ENCODE results near the gene NT5C3B. TPM values are rescaled to one million over a fixed set of nuclear protein-coding genes. Genes with fewer than 3 reads are reported as not detected.

The NT5C3B gene
- total RNA-seq = 73.0 and 90.5 TPM in 2 replicates

DNA sequence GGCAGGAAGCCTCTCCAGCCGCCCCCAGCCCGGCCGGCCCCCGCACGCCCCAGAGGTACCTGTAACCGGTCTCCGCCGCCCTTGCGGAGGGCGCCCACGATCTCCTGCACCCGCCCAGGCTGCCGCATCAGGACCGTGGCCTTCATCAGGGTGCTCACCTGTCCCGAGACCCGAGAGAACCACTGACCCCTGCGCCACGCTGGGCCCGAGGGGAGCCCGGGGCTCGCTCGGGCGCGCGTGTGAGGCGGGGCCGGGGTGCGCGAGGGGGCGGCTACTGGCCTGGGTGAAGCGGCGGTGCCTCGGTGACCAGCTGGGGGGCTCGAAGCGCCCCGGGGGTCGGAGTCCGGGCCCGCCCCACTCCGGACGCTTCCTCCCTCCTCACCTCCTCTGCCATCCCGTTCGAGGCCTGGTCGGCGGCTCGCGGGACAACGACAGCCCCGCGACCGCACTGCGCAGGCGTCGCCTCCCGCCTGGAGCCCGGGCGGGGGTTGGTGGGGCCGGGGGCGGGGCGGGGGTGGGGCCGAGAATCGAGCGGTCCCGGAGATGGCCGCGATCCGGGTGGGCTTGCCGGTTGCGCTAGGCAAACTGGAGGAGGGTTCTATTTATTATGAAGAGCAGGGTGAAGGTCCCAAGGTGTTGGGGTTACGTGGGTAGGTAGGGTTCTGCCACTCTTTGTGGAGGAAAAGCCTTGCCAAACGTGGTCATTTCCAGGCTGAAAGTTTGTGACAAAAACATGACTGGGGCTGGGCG lies at the start of gene NT5C3B:
NT5C3B (minus strand) TSS at position 433 of the 750 bp plus-strand sequence; CDS start at position 394, 39 bp downstream.

DNA sequence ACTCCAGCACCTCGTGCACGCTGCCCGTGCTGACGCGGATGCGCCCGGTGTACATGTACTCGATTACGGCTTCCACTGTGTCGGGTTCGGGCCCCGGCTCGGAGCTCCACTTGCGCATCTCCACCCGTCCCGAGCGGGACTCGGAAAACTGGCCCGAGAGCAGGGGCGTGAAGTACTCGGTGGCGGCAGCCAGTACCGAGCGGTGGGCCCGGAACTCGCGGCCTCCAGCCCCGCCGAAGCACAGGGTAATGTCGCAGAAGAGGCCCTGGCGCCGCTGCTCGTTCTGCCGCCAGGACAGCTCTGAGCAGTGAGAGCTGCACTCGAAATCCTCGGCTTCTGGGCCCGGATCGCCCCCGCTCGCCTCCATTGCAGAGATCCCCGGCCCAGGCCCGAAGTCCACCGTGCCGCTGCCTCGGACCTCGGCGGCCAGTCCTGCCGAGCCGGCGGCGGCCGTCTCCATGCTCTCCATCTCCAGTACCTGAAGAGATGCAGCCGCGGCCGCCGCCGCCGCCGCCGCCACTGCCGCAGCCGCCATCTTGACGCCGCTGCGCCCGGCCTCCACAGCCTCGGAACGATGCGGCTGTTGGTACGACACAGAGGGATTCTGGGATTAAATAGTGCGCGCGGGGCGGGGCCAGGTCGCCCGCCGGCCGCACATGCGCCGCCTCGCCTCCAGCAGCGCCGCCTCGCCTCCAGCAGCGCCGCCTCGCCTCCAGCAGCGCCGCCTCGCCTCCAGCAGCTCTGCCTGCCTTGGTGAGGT lies 29.0 kb upstream of the NT5C3B start, which contains the start of gene KLHL11:
KLHL11 (minus strand) TSS at position 588 of the 760 bp plus-strand sequence; CDS start at position 535, 53 bp downstream.

DNA sequence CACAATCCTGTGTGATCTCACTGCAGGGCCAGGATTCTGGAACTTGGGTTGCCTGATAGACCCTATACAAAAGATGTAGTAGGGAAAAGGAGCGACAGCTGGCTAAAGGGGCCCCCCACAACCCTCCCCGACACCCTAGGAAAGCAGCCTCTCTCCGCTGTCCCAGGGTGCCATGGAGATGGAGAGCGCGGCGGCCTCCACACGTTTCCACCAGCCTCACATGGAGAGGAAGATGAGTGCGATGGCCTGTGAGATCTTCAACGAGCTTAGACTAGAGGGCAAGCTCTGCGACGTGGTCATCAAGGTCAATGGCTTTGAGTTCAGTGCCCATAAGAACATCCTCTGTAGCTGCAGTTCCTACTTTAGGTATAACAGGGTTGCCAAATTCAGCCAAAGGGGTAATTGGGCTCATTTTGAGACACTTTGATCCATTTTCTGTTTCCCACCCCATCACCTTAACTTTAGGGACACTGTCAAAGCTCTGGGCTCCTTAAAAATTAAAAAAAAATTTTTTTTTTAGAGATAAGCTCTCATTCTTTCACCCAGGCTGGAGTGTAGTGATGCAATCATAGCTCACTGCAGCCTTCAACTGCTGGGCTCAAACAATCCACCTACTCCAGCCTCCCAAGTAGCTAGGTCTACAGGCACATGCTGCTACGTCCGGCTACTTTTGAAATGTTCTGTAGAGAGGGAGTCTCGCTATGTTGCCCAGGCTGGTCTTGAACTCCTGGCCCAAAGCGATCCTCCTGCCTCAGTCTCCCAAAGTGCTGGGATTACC lies 1.9 kb upstream of the NT5C3B start, which contains the start of gene KLHL10:
KLHL10 (plus strand) TSS at position 65 of the 778 bp plus-strand sequence; CDS start at position 173, 108 bp downstream.

DNA sequence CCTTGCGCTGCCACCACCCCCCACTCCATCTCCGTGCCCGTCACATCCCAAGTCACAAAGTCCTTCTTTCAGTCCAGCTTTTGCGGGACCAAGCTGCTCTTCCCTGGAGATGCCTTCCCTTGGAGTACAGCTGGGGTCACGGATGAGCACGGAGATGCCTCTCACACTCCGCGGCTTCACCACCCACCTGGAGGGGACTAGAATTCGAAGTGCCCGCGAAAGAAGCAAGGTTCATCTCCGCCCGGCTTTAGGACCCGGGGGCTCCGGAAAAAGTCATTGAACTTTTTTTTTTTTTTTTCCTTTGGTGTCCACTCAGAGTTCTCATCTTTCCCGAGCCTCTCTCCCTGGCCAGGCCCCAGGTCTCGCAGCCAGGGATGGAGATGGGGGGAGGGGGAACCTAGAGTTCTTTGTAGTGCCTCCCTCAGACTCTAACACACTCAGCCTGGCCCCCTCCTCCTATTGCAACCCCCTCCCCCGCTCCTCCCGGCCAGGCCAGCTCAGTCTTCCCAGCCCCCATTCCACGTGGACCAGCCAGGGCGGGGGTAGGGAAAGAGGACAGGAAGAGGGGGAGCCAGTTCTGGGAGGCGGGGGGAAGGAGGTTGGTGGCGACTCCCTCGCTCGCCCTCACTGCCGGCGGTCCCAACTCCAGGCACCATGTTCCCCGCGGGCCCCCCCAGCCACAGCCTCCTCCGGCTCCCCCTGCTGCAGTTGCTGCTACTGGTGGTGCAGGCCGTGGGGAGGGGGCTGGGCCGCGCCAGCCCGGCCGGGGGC lies 23.5 kb downstream of the NT5C3B start, which contains the start of gene FKBP10:
FKBP10 (plus strand) TSS at position 624 of the 771 bp plus-strand sequence; CDS start at position 655, 31 bp downstream.

DNA sequence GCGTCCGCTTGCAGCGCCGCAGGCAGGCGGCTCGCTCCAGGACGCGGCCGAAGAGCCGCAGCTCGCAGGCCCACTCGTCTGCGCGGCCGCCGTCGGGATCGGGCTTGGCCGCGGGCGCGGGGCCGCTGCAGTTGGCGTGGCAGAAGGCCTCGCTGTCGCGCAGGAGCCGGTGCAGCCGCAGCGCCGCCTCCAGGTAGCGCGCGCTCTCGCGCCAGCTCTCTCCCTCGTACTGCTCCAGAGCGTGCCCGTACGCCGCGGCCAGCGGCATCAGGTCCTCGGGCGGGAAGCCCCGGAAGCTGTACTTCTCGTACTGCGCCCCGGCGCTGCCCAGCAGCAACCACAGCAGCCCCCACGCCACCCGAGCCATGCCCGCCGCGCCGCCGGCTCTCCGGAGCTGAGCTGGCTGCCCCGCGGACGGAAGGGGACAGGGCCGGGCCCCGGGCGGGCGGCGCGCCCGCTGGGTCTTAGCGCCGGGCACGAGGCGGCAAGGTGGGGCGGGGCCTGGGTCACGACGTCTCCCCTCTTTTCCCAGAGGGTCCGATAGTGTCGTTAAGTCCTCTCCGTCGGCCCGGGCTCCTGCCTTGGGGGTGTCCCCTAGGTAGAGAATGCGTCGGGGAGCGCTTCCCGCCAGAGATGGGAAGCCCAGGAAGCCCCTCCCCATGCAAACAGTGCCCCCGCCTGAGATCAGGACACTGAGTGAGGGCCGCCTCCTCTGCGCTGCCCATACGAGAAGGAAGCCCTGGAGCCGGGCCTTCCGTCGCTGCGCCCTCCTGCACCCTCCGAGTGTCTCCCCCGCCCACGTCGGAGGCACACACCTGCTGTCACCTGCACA lies 24.3 kb downstream of the NT5C3B start, which contains the start of gene P3H4:
P3H4 (minus strand) TSS at position 401 of the 832 bp plus-strand sequence; CDS start at position 367, 34 bp downstream.

DNA sequence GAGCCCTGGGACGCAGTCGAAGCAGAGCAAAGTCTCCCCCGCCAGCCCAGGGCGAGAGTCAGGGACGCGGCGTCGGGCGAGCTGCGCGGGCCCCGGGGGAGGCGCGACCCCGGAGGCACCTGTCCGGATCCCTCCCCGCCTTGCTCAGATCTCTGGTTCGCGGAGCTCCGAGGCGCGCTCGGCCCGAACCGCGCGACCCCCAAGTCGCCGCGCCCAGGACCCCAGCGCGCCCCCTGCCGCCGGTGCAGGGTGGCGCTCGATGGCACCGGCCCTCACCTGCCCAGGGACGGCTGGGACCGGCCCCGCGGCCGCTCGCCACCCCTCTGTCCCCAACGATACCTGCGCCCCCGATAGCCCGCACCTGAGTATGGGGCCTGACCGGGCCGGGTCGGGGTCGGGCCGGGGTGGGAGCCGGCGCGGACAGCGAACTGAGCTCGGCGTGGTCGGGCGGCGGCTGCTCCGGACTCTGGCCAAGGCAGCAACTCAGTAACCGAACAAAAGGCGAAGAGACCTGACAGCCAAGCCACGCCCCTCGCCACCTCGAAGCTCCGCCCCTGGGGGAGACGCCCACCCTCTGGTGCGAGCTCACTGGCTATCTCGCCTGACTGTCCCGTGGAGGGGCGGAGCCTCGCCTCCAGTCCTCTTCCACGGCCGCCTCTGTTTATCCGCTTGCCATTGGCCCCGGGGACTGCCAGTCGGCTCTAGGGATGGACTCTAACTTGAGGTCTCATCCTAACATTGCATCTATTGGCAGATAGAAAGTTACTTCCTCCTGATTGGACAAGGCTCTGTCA lies 49.6 kb downstream of the NT5C3B start, which contains the start of gene JUP:
JUP (minus strand) TSS at position 485 of the 794 bp plus-strand sequence. CDS start 14,857 bp downstream, outside the sequence.

Other genes starting within 250 kb of the NT5C3B start
- 0.16 and 1.0 TPM in 2 replicates for gene KRT14, start 249.3 kb downstream of the NT5C3B start, total RNA-seq
- gene KRT16, start 223.5 kb downstream of the NT5C3B start, total RNA-seq = 1.9 and 13.0 TPM in 2 replicates
- 4.9 and 35.8 TPM in 2 replicates for gene KRT17, start 211.7 kb downstream of the NT5C3B start, total RNA-seq
- gene EIF1, start 147.3 kb downstream of the NT5C3B start, total RNA-seq = 76.3 and 112 TPM in 2 replicates
- not detected in 2 replicates for gene GAST, start 123.9 kb downstream of the NT5C3B start, total RNA-seq
- gene HAP1, start 101.6 kb downstream of the NT5C3B start, total RNA-seq = under 0.01 and 0.26 TPM in 2 replicates
- 3.0 and 9.5 TPM in 2 replicates for gene JUP, start 49.5 kb downstream of the NT5C3B start, total RNA-seq
- gene P3H4, start 24.3 kb downstream of the NT5C3B start, total RNA-seq = 44.1 and 49.2 TPM in 2 replicates
- 276 and 499 TPM in 2 replicates for gene FKBP10, start 23.2 kb downstream of the NT5C3B start, total RNA-seq
- 0.16 and 0.17 TPM in 2 replicates for gene KLHL10, start 1.6 kb upstream of the NT5C3B start, total RNA-seq
- gene KLHL11, start 29.2 kb upstream of the NT5C3B start, total RNA-seq = 19.5 TPM in 2 replicates
- gene ACLY, start 82.7 kb upstream of the NT5C3B start, total RNA-seq = 107 and 119 TPM in 2 replicates
- 0.26 and 1.1 TPM in 2 replicates for gene ODAD4, start 94.4 kb upstream of the NT5C3B start, total RNA-seq
- gene CNP, start 130.6 kb upstream of the NT5C3B start, total RNA-seq = 53.4 and 62.3 TPM in 2 replicates
- 71.2 and 91.3 TPM in 2 replicates for gene DNAJC7, start 181.2 kb upstream of the NT5C3B start, total RNA-seq
- 9.7 and 13.4 TPM in 2 replicates for gene NKIRAS2, start 183.9 kb upstream of the NT5C3B start, total RNA-seq
- 0.32 and 0.34 TPM in 2 replicates for gene C17orf113, start 214.4 kb upstream of the NT5C3B start, total RNA-seq